ENCODE data around the gene IKZF1. TPM values are rescaled to one million over a fixed set of nuclear protein-coding genes. Genes with fewer than 3 reads are reported as not detected.

IKZF1 gene
- total RNA-seq, 1 donor from 2014 or later: 0.11 TPM

DNA sequence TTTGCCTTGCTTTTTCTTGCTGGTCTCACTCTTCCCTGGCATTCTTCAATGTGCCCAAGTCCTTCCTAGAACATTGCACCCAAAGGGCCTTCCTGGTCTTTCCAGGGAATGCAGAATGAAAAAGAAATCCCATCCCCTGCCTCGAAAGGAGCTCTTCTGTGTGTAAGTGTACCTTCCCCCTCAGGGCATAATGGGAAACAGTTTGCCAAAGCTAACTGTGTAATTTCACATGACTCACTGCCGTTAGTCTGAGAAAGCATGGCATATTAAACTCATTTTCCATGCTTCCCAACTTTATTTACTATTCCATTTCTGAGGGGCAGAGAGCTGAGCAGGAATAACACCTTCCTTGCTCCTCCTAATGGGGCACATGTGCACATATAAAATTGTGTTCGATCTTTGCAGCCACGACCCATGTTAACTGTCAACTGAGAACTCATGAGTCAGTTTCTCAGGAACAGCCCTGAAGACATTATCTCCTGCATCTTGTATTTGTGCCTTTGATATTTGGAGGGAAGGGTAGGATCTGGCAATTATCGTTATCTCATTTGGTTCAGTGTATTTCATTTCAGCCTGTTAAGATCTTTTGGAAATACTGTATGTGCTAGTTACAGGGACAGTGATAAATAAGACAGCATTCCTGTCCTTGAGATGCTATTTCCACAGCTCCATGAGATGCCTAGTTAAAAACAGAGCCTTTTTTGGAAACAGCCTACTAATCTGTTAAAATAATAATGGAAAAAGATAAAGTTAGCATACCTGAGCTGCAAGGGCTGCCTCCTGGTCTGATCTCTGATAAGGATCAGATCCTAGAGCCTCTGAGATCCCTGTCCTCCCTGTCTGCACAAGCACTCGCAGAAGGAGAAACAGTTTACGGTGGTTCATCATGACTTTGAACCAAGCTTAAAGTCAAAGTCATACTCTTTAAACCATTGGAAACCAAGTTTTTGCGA lies 42.3 kb downstream of the IKZF1 start:
- no peak for TF ChIP-seq EZH2 (IDR thresholded peaks at IDR 0.05)
- no peak for TF ChIP-seq EZH2phosphoT487 (IDR thresholded peaks at IDR 0.05)
- TF ChIP-seq, protein P1, sequence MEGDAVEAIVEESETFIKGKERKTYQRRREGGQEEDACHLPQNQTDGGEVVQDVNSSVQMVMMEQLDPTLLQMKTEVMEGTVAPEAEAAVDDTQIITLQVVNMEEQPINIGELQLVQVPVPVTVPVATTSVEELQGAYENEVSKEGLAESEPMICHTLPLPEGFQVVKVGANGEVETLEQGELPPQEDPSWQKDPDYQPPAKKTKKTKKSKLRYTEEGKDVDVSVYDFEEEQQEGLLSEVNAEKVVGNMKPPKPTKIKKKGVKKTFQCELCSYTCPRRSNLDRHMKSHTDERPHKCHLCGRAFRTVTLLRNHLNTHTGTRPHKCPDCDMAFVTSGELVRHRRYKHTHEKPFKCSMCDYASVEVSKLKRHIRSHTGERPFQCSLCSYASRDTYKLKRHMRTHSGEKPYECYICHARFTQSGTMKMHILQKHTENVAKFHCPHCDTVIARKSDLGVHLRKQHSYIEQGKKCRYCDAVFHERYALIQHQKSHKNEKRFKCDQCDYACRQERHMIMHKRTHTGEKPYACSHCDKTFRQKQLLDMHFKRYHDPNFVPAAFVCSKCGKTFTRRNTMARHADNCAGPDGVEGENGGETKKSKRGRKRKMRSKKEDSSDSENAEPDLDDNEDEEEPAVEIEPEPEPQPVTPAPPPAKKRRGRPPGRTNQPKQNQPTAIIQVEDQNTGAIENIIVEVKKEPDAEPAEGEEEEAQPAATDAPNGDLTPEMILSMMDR (IDR thresholded peaks at IDR 0.05): no peak

GRCh38 chr7:50347693-50348092 lies 43.2 kb downstream of the IKZF1 start:
- Histone ChIP-seq H3K79me2 (ENCODE audit: low read depth) (no peaks in the 10 kb centered on the region), H3K4me1 (peaks cover 10% of the 10 kb centered on the region), H4K20me1 (ENCODE audit: low read depth) (no peaks in the 10 kb centered on the region), H3K27me3 (no peaks in the 10 kb centered on the region), H2AFZ (replicated peaks) (no peak overlapping the region), H3K27ac (no peak overlapping the region), H3K4me2 (no peak overlapping the region), H3K4me3 (no peak overlapping the region), H3F3A (ENCODE audit: low read depth) (no peaks in the 10 kb centered on the region), H3K9me3 (ENCODE audit: low read depth) (no peaks in the 10 kb centered on the region), H3K36me3 (no peaks in the 10 kb centered on the region), H3K9ac (no peak overlapping the region)
- H3K36me3 Mint-ChIP-seq: no peaks in the 10 kb centered on the region
- H3K4me1 Mint-ChIP-seq: peaks cover 13% of the 10 kb centered on the region
- no peaks in the 10 kb centered on the region for H3K27me3 Mint-ChIP-seq (ENCODE audit: insufficient read depth, low read depth)
- no peak for TF ChIP-seq EZH2 (IDR thresholded peaks at IDR 0.05)
- TF ChIP-seq, protein P1 (IDR thresholded peaks at IDR 0.05): no peak
- no peak for TF ChIP-seq EZH2phosphoT487 (IDR thresholded peaks at IDR 0.05)
- H3K27ac Mint-ChIP-seq: no peak overlapping the region
- no peaks in the 10 kb centered on the region for H3K9me3 Mint-ChIP-seq
- DNase-seq (ENCODE audit: low spot score): no peak
- H3K4me3 Mint-ChIP-seq: no peak overlapping the region

More for the DNA sequence above, 42.3 kb downstream of the IKZF1 start:
- DNase-seq (ENCODE audit: low spot score): no peak
- no peak overlapping the region for H3K9ac ChIP-seq
- H3K9me3 ChIP-seq (ENCODE audit: low read depth): no peaks in the 10 kb centered on the region
- no peak overlapping the region for H3K4me3 Mint-ChIP-seq
- H3F3A ChIP-seq (ENCODE audit: low read depth): no peaks in the 10 kb centered on the region
- no peaks in the 10 kb centered on the region for H3K79me2 ChIP-seq (ENCODE audit: low read depth)
- H3K27ac Mint-ChIP-seq: no peak overlapping the region
- no peaks in the 10 kb centered on the region for H3K36me3 ChIP-seq
- peaks cover 17% of the 10 kb centered on the region for H3K4me1 Mint-ChIP-seq
- H4K20me1 ChIP-seq (ENCODE audit: low read depth): no peaks in the 10 kb centered on the region
- no peak overlapping the region for H2AFZ ChIP-seq (replicated peaks)
- H3K4me1 ChIP-seq: peaks cover 10% of the 10 kb centered on the region
- no peaks in the 10 kb centered on the region for H3K9me3 Mint-ChIP-seq
- H3K27ac ChIP-seq: no peak overlapping the region
- H3K27me3 Mint-ChIP-seq (ENCODE audit: insufficient read depth, low read depth): no peaks in the 10 kb centered on the region
- H3K27me3 ChIP-seq: no peaks in the 10 kb centered on the region
- no peak overlapping the region for H3K4me3 ChIP-seq
- no peak overlapping the region for H3K4me2 ChIP-seq
- no peaks in the 10 kb centered on the region for H3K36me3 Mint-ChIP-seq

DNA sequence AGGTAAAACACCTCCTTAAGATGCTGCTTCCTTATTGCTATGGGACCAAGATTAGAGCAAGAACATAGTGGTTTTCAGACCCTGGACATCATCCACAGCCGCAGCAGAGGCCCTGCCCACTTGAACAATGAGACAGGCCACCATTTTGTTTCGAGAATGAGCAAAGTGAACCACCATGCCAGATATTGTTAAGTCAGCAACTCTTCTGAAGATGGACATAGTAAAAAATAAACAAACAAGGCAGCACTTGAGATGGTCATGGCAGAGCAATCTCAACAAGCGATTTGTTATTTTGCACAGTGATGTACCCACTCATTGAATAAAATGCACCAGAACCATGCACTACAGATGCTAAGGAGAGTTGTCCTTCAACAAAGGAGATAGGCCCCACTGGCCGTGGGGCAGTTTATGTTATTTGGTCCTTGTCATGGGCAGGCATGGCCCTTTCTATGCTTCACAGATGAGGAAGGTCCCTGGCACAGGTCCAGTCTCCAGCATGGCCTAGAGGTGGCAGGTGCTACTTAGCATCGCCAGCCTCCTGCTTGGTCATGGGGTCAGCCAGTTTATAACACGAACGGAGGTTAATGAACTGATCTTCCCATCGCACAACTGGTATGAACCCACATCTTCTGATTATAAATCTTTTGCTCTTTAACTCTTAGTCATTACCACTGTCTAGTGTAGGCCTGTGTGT lies 44.1 kb downstream of the IKZF1 start:
- no peaks in the 10 kb centered on the region for H3K79me2 ChIP-seq (ENCODE audit: low read depth)
- DNase-seq (ENCODE audit: low spot score): no peak
- no peak overlapping the region for H3K9ac ChIP-seq
- no peaks in the 10 kb centered on the region for H4K20me1 ChIP-seq (ENCODE audit: low read depth)
- H3K4me3 Mint-ChIP-seq: no peak overlapping the region
- H3K4me2 ChIP-seq: no peak overlapping the region
- no peaks in the 10 kb centered on the region for H3K27me3 Mint-ChIP-seq (ENCODE audit: insufficient read depth, low read depth)
- peaks cover 10% of the 10 kb centered on the region for H3K4me1 ChIP-seq
- peaks cover 6% of the 10 kb centered on the region for H3K4me1 Mint-ChIP-seq
- no peak overlapping the region for H3K27ac Mint-ChIP-seq
- no peak for TF ChIP-seq EZH2 (IDR thresholded peaks at IDR 0.05)
- TF ChIP-seq, protein P1 (IDR thresholded peaks at IDR 0.05): no peak
- no peak for TF ChIP-seq EZH2phosphoT487 (IDR thresholded peaks at IDR 0.05)
- no peaks in the 10 kb centered on the region for H3K27me3 ChIP-seq
- H3K9me3 ChIP-seq (ENCODE audit: low read depth): no peaks in the 10 kb centered on the region
- no peaks in the 10 kb centered on the region for H3K9me3 Mint-ChIP-seq
- no peaks in the 10 kb centered on the region for H3K36me3 ChIP-seq
- H3K36me3 Mint-ChIP-seq: no peaks in the 10 kb centered on the region
- H3K27ac ChIP-seq: no peak overlapping the region
- H3K4me3 ChIP-seq: no peak overlapping the region
- no peak overlapping the region for H2AFZ ChIP-seq (replicated peaks)
- no peaks in the 10 kb centered on the region for H3F3A ChIP-seq (ENCODE audit: low read depth)

Measured in neural progenitor cell (in vitro differentiated cells).